Measurements from ENCODE around the gene NR3C2. TPM values are rescaled to one million over a fixed set of nuclear protein-coding genes. Genes with fewer than 3 reads are reported as not detected.

The NR3C2 gene
- total RNA-seq, 1 experiment from 2014 or later = 2.7 TPM

- no peaks in the 10 kb centered on the region for H3K27me3 ChIP-seq (ENCODE audit: insufficient read depth, low read length)
- H3K79me2 ChIP-seq (ENCODE audit: insufficient read depth, low read length) = no peaks in the 10 kb centered on the region
- H3K36me3 ChIP-seq (ENCODE audit: control insufficient read depth in 1 of 2, insufficient read depth in 2 of 2, low read length in 2 of 2) = no peaks in the 10 kb centered on the region
- DNase-seq (ENCODE audit: low read depth, low spot score) = no peak
- H3K4me2 ChIP-seq (ENCODE audit: low read length) = no peak overlapping the region
- ATAC-seq = no peak
- intact Hi-C loops (cut with micrococcal nuclease) = no loop called here
- 0 out of 2 replicates have a peak, but pooled peaks cover 3% of the 10 kb centered on the region for H4K20me1 ChIP-seq (ENCODE audit: insufficient read depth)
- ChIA-PET CTCF (no interaction called here), POLR2A (no interaction called here), RAD21 (ENCODE audit: low non-redundant PET in 1 of 2, low total read pairs in 2 of 2, uncharacterized antibody in 2 of 2, unreplicated experiment in 2 of 2) (no interaction called here)
- H3K4me1 ChIP-seq (ENCODE audit: control insufficient read depth in 1 of 2, insufficient read depth in 2 of 2, low read length in 2 of 2) = no peaks in the 10 kb centered on the region
- TF ChIP-seq REST (IDR thresholded peaks at IDR 0.05; ENCODE audit: low read depth) (no peak), ZBTB33 (IDR thresholded peaks at IDR 0.05; ENCODE audit: extremely low read depth, insufficient replicate concordance, low read length) (no peak), MAX (IDR thresholded peaks at IDR 0.05) (no peak), CEBPB (IDR thresholded peaks at IDR 0.05; ENCODE audit: low read depth) (no peak), EGR1 (IDR thresholded peaks at IDR 0.05; ENCODE audit: low read depth) (no peak), TCF7L2 (IDR thresholded peaks at IDR 0.05; ENCODE audit: borderline replicate concordance, extremely low read depth, insufficient read depth, insufficient read length) (no peak), POLR2A (IDR thresholded peaks at IDR 0.05; ENCODE audit: borderline replicate concordance, extremely low read depth, insufficient read depth, insufficient read length) (no peak), SP1 (IDR thresholded peaks at IDR 0.05; ENCODE audit: low read depth) (no peak), YY1 (IDR thresholded peaks at IDR 0.05; ENCODE audit: extremely low read depth, insufficient replicate concordance, low read depth, low read length) (no peak), JUND (IDR thresholded peaks at IDR 0.05) (no peak), ELF1 (IDR thresholded peaks at IDR 0.05; ENCODE audit: borderline replicate concordance, low read depth) (no peak), ZNF274 (IDR thresholded peaks at IDR 0.05; ENCODE audit: low read depth, low read length) (no peak), ATF3 (IDR thresholded peaks at IDR 0.05) (no peak), SIN3A (IDR thresholded peaks at IDR 0.05; ENCODE audit: low read depth) (no peak), RAD21 (IDR thresholded peaks at IDR 0.05; ENCODE audit: low read depth) (no peak), SRF (IDR thresholded peaks at IDR 0.05; ENCODE audit: low read depth) (no peak), EZH2 (IDR thresholded peaks at IDR 0.05) (no peak)
- no peak overlapping the region for H3K4me3 ChIP-seq (replicated peaks in 1 of 2; ENCODE audit: low read depth in 1 of 2, low read length in 2 of 2)
- no peaks in the 10 kb centered on the region for H3K9me2 ChIP-seq (ENCODE audit: insufficient read depth)
- no peak overlapping the region for H2AFZ ChIP-seq (ENCODE audit: low read depth, low read length, poor library complexity, severe bottlenecking)
- H3K9ac ChIP-seq (ENCODE audit: low read length) = no peak overlapping the region
- H3K9me3 ChIP-seq (ENCODE audit: control insufficient read depth in 1 of 2, insufficient read depth in 1 of 2, low read depth in 1 of 2, low read length in 2 of 2) = no peaks in the 10 kb centered on the region
- no TSS peak for BruUV-seq (replicated peaks)
- no peak overlapping the region for H3K27ac ChIP-seq (ENCODE audit: low read depth, low read length)
Measured at GRCh38 chr4:148112231-148112982, 329.8 kb downstream of the NR3C2 start.
